Mucosa of descending colon (tissue), 3 donors: Measurements from ENCODE around the gene TAOK1. TPM values are rescaled to one million over a fixed set of nuclear protein-coding genes. Genes with fewer than 3 reads are reported as not detected.
A peak's percentile ranks its signal among the peaks of the same experiment; 100 is the strongest.

Source experiments
- ATAC-seq: fragments of 200-7000 bp; cut with Tn5 transposase; one replicate; pipeline ENCODE4 v1.9.1; 2020; ENCODE audit warnings: mild to moderate bottlenecking, moderate library complexity
- DNase-seq, 3 donors: peaks; one replicate each; pipeline ENCODE4 v3.0.0-alpha.2; 2020
- H3K36me3 ChIP-seq: fragments of 200-600 bp; one replicate; pipeline ENCODE4 v1.8.0; 2021; ENCODE audit warnings: low read depth, mild to moderate bottlenecking
- H3K4me1 ChIP-seq: fragments of 200-600 bp; one replicate; pipeline ENCODE4 v1.8.0; 2021; ENCODE audit warnings: low read depth, mild to moderate bottlenecking
- H3K4me3 ChIP-seq: fragments of 200-600 bp; one replicate; pipeline ENCODE4 v1.8.0; 2021; ENCODE audit warnings: mild to moderate bottlenecking
- H3K9me3 ChIP-seq: fragments of 200-600 bp; one replicate; pipeline ENCODE4 v1.8.0; 2021; ENCODE audit warnings: mild to moderate bottlenecking
- intact Hi-C, 2 donors: fragments of 100-400 bp; cut with DNase I in 1 of 2; cut with micrococcal nuclease in 1 of 2; formaldehyde crosslinking; loops; one replicate each; pipeline versions ENCODE4 v1.11.0 to v1.11.1; 2022; cut with DNase I, micrococcal nuclease
- total RNA-seq, 3 donors: library from RNA; stranded (reverse); fragmentation: NEBNext Ultra II Directional in 2 of 3; extraction: Animal tissue kit (Norgen Biotek cat#: 25700) in 2 of 3; gene quantifications; one replicate each; pipeline versions ENCODE4 v1.2.1 to v1.2.4, GENCODE V29; 2021 to 2023
- TF ChIP-seq, protein P1 (sequence below): fragments of 200-600 bp; IDR thresholded peaks from one replicate; pipeline ENCODE4 v1.8.0; 2022; ENCODE audit warnings: antibody characterized with exemption, mild to moderate bottlenecking
- donor health status: DM: no; HTN: no; CAD: no; lungs with moderate emphysema.
- donor health status: DM: no; HTN: no; CAD: no.
- donor health status: DM: no; HTN: yes; CAD: no.

Gene TAOK1
- total RNA-seq, 3 donors from 2014 or later = 50.0 to 76.3 (median 52.1) TPM

DNA sequence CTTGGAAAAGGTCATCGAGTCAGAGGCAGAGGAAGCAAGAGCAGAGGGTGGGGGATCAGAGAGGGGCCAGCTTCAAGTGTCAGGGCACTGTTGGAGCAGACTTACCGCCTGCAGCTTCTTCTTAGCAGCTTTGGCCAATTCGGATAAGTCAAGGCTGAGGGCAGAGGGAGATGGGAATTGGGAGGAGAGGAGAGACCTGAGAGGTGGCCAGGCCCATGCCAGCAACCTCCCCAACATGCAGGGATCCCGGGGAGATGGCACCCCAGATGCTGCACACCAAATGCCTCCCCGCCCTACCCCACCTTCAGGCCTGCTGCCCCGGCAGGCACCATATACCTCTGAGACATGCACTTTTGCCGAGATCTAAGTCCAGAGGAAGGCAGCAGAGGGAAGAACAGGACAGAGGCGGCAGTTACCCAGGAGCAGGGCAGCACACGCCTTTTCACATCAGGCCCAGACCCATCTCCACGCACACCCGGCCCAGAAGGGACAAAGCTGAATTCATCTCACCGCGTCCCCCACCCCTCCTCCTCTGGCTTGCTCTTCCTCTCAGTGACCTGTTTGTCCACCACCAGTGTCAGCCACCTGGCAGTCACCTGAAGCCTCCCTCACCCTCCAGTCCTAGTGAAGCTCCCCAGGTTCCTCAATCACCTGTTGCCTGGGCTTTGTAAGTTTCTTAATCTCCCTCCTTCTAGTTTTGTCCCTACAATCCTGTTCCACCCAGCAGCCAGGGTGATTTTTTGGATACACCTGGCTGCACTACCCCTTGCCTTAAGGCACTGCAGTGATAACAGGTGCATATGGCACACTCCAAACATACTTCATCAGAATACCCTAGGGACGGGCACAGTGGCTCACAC is 188.7 kb downstream of the TAOK1 start:
- DNase-seq (peak in 1 of 3 donors; percentile 42), ATAC-seq (no peak)
- H3K4me1 ChIP-seq = peaks cover 12% of the 10 kb centered on the region
- H3K4me3 ChIP-seq = no peak overlapping the region
- TF ChIP-seq, protein P1, sequence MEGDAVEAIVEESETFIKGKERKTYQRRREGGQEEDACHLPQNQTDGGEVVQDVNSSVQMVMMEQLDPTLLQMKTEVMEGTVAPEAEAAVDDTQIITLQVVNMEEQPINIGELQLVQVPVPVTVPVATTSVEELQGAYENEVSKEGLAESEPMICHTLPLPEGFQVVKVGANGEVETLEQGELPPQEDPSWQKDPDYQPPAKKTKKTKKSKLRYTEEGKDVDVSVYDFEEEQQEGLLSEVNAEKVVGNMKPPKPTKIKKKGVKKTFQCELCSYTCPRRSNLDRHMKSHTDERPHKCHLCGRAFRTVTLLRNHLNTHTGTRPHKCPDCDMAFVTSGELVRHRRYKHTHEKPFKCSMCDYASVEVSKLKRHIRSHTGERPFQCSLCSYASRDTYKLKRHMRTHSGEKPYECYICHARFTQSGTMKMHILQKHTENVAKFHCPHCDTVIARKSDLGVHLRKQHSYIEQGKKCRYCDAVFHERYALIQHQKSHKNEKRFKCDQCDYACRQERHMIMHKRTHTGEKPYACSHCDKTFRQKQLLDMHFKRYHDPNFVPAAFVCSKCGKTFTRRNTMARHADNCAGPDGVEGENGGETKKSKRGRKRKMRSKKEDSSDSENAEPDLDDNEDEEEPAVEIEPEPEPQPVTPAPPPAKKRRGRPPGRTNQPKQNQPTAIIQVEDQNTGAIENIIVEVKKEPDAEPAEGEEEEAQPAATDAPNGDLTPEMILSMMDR = no peak
- no peaks in the 10 kb centered on the region for H3K9me3 ChIP-seq
- H3K36me3 ChIP-seq = no peaks in the 10 kb centered on the region
- intact Hi-C loops = no loop called here

DNA sequence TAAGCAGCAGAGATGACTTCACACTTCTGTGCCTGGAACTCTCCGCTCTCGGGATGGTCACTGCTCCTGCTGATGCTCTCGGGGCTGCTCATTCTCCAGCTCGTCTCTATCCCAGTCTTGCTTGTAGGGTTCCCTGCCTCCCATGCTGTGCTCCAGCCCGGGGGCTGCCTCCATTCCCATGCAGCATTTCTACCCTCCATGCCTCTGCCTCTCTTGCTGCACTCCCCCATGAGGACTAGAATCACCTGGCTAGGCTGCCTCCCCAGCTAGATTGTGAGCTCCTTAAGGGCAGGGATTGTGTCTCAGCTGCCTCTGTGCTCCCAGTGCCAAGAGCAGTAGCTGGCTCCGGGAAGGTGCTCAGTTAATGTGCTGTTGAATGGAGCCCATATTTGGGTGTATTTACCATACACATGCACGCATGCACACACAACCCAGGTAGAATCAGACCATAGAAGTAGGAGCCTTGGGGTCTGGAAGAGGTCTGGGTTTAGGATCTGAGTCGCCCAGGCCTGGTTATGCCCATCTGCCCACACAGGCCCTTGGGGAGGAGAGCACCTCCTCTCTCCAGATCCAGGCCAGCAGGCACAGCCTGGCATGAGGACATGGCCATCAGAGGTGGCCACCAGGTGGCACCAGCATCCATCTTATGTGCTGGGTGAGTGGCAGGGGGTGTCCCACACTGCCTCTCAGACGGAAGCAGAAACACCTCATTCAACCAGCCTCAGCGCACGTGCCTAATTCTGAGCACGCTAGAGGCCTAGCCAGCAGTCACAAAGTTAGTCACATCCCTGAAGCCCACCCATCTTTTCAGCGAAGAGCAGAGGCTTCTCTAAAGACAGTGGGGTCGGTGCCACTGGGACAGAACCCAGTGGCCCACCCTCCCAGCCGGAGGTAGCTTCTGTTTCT is 190.0 kb downstream of the TAOK1 start:
- TF ChIP-seq, protein P1 = peak; percentile 87
- no peaks in the 10 kb centered on the region for H3K36me3 ChIP-seq
- intact Hi-C loops = no loop called here
- H3K9me3 ChIP-seq = no peaks in the 10 kb centered on the region
- ATAC-seq (peak; percentile 94), DNase-seq (peak; percentile 89 to 95 (median 93))
- no peak overlapping the region for H3K4me3 ChIP-seq
- H3K4me1 ChIP-seq = peaks cover 2% of the 10 kb centered on the region

DNA sequence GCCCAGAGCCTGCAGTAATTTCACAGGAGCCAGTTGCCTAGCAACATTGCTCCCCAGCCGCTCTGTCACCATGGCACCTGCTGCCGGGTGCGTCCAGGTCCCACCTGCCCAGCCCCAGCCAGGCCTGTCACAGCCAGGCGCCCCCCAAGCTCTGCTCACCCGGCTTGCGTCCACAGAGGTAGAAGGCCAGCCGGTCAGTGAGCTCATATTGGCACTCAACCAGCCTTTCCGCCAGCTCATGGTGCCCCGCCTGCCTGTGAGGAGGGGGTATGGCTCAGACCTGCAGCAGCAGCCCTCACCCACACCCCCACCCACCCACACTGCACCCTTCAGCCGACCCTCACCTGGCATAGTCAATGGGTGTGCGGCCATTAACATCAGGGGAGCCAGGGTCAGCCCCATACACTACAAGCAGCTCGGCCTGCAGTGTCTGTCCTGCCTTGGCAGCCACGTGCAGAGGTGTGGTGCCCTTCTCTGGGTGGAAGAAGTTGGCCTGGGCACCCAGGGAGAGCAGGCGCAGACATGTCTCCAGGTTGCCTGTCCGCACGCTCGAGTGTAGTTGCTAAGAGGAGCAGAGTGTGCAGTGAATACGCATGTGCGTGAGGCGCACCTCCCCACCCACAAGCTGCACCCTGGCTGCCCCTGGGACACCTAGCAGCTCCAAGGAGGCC is 191.6 kb downstream of the TAOK1 start:
- H3K4me3 ChIP-seq = no peak overlapping the region
- intact Hi-C loops = no loop called here
- no peak for ATAC-seq
- H3K9me3 ChIP-seq = no peaks in the 10 kb centered on the region
- DNase-seq = peak in 2 of 3 donors; percentile 30 to 54
- no peaks in the 10 kb centered on the region for H3K36me3 ChIP-seq
- TF ChIP-seq, protein P1 = no peak
- H3K4me1 ChIP-seq = peaks cover 2% of the 10 kb centered on the region

DNA sequence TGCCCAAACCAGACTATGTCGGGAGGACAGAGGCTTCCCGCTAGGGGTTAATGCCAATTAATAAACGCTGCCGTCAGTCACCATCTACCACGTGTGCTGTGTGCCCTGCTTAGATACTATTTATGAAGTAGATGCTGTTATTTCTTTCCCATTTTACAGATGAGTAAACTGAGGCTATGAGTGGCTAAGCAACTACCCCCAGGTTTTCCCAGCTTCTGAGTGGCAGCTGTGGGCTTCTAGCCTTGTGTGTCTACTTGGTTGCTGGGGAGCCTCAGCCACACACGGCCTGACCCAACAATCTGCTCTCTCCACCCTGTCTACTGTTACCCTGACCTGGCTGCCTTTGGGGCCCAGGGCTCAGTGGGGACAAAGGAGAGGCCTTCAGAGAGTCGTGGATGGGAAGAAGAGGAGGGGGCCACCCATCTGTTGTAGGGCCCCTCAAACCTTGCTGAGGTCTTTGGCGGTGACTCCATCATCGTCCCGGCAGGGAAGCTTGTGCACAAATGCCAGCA is 192.1 kb downstream of the TAOK1 start:
- ATAC-seq = no peak
- intact Hi-C loops = no loop called here
- H3K9me3 ChIP-seq = no peaks in the 10 kb centered on the region
- H3K4me1 ChIP-seq = peaks cover 2% of the 10 kb centered on the region
- H3K4me3 ChIP-seq = no peak overlapping the region
- TF ChIP-seq, protein P1 = no peak
- H3K36me3 ChIP-seq = no peaks in the 10 kb centered on the region
- DNase-seq = peak in 1 of 3 donors; percentile 24

DNA sequence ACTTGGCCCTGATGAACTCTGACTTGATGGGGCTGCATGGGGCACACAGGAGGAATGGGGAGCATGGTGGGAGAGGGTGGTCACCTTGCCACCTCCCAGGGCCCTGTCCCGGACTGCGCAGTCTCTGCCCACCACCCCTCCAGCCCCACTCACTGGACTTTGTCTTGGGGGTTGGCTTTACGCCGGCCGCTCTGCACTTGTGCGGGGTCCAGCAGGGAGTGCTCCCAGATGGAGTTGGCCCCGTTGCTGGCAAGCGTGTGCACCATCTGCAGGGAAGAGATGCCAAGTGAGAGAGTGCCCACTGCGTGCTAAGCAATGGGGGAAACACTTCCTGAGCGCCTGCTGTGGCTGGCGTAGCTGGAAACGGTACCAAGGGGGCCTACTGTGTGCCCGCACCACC is 192.6 kb downstream of the TAOK1 start:
- intact Hi-C loops = no loop called here
- H3K4me1 ChIP-seq = peaks cover 4% of the 10 kb centered on the region
- peak in 2 of 3 donors; percentile 18 to 37 for DNase-seq
- TF ChIP-seq, protein P1 = no peak
- H3K9me3 ChIP-seq = no peaks in the 10 kb centered on the region
- H3K4me3 ChIP-seq = no peak overlapping the region
- ATAC-seq = no peak
- no peaks in the 10 kb centered on the region for H3K36me3 ChIP-seq
